NK-92 treated with Interleukin-12 subunit alpha and Interleukin-12 subunit beta, amount 100 ng/mL, for 24 hours (cell line): Measurements from ENCODE around the gene MPV17.
"Not testable (repeated sequence)": the region's sequence is repeated elsewhere in the genome, so short reads cannot be mapped to it uniquely, and the experiment has no call there.

ENCODE experiments used
- DNase-seq: peaks from one replicate; lab custom pipeline; 2025; lab: John Stamatoyannopoulos, UW

MPV17 gene

DNA sequence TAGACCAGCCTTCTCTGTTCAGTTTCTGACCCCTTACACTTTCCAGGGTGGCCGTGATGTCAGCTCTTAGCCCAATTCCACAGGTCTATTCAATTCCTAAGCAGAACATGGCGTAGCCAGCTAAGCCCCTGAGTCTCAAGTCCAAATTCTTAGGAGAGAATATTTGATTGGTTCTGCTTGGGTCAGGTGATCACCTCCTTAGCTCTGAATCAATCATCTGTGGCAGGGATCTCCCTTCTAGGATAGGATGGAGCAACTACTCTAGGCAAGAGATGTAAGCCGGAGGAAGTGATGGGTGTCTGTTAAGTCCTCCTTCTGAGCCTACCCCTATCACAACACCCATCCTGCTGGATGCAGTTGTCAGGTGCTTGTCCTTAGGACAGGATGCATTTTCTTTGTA is 25.7 kb downstream of the MPV17 start:
- DNase-seq, result no peak

DNA sequence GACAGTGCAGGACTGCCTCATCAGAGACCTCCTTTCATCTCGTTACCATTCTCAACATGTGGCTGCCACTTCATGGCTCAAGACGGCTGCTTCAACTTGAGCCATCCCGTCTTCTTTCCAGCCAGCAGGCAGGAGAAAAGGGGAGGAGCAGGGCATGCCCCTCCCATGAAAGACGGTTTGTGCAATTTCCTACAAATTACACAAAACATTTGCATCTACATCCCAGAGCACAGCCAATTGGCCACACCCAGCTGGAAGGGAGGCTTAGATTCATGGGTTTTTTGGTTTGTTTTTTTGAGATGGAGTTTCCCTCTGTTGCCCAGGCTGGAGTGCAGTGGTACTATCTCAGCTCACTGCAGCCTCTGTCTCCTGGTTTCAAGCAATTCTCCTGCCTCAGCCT is 26.4 kb downstream of the MPV17 start:
- DNase-seq, result no peak

DNA sequence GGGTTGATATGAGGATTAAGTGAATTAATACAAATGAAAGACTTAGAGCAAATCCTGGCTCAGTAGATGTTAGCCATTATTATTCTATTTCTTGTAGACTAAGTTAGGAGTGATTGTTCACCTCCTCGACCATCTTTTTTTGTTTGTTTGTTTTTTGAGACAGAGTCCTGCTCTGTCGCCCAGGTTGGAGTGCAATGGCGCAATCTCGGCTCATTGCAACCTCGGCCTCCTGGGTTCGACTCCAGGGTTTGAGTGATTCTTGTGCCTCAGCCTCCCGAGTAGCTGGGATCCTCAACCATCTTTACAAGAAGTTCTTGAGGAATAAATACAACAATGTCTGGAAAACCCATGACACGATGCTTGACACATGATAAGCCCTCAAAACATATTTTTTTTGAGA is 28.0 kb downstream of the MPV17 start:
- DNase-seq, result no peak

DNA sequence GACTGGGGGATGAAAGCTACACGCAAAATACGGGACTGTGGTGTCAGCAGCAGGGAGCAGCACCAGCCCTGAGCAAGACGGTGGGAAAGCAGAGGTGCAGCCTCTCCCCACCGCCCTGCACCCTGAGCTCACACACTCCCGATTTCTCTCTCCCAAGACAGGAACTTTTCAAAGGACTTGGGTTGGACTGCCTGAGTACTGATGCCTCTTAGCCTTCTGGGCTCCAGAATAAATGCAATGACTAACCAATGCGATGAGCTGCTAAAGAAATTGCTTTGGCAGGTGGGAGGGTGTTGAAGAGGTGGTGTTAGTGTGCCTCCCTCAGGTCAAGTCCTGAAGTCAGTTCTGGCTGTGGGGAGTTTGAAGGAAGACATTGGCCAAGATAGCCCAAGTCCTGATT is 31.0 kb downstream of the MPV17 start:
- DNase-seq, result no peak

DNA sequence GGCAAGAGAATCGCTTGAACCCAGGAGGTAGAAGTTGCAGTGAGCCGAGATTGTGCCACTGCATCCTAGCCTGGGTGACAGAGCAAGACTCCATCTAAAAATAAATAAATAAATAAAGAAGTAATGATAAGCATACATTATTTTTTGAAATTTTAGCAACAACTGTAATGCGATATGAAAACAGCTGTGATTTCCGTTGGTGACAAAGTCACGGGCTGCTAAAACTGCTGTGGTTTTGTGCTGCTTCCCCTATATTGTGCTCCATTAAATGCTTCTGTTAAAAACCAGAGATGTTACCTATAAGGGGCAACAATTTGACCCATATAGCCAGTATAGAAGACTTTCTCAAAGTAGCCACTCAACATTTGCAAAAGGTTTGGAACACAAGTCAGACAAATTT is 32.3 kb downstream of the MPV17 start:
- DNase-seq, result no peak

DNA sequence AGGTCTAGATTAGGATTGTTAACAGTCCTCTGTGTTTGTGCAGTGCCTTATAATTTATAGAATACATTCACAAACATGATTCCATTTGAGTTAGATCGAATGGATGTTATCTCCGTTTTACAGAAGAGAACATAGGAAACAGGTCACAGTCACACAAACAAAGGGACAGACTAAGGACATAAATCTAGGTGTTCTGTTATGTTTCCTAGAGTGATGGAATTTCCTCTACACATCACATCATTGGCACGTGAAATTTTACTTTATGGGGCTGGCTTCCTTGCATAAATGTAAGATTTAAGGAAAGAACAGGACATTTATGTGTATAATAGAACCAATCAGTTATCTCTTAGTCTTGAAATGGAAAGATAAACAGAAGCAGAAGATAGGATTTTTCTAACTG is 34.3 kb downstream of the MPV17 start:
- DNase-seq, result no peak

DNA sequence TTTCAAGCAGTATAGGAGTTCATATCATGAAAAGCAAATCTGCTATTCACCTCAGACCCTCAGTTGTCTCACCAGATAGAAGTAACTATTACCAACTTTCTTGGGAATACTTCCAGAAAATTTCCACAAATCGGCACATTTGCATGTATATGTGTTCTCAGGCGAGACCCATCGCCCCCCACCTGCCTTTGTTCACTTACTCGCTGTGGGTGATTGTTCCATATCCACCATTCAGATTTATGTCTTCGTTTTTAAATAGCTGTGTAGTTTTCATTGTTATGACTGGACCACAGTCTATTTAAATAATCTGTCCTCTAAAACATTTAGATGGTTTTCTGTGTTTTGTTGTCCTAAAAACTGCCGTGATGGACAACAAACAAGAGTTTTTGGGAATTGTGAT is 37.4 kb downstream of the MPV17 start:
- DNase-seq, result no peak

DNA sequence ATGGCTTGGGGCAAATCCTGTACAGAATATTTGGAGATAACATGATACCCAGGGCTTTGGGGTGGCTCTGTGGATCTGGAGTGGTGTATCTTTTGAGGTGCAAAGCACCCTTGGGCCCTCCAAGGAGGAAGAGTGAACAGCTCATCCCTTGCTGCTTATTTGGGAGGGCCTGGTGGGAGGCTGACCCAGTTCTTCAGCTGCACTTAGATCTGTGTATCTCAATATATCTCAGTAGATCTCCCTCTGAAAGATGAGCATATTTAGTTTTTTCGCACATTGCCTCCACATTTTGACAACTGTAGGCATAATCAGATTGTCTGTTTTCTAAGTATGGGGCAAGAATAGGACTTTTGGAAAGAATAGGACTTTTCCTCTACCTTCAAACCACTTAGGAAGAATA is 37.9 kb downstream of the MPV17 start:
- DNase-seq, result no peak

DNA sequence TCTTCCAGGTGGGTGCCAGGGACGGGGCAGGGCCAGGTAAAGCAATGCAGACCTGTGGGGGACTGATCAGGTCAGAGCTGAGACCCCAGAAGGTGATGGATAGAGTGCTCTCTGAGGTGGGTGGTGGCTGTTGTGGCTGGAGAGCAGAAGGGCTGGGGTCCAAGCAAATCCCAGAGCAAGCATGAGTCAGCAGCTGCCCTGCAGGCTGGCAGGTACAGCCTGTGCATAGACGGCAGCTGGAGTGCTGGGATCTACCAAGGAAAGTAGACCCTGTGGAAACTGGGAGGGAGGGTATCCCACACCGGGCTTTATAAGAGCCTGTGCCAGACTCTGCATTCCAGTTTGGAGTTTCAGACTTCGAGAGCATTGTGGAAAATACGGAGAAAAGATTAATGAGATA is 40.0 kb downstream of the MPV17 start:
- DNase-seq, result no peak

DNA sequence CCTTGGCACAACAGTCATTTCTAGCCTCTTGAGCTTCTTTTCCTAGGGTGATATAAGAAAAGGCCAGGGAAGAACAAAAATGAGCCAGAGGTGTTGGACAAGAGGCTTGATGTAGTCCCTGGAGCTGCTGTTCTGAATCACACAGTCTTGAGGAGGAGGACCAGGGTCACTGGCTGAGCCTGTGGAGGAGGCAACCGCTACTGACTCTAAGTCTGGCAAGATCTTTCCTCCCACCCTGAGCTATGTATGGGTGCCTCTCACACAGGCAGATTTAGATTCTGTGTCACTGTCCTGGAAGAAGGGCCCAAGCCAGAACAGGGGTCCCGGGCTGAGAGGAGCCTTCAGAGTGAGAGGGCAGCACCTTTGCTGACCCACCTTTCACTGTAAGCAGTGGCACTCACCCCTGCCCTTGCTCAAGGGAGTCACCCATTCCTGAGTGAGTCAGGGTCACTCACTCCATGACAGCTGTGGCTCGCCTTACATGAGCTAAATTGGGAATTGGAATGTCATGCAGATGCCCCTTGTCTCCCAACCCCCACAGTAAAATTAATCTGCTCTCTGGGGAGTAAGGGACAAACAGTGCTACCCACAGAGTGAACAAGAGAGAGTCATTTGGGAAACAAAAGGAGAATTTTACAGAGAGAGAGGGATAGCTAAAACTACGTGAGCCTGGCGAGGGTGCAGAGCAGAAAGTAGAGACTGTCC is 40.9 kb downstream of the MPV17 start, which contains the start of gene TRIM54:
TRIM54 (plus strand) TSS at position 575 of the 705 bp plus-strand sequence. CDS start 303 bp downstream, outside the sequence.
- no peak for DNase-seq

DNA sequence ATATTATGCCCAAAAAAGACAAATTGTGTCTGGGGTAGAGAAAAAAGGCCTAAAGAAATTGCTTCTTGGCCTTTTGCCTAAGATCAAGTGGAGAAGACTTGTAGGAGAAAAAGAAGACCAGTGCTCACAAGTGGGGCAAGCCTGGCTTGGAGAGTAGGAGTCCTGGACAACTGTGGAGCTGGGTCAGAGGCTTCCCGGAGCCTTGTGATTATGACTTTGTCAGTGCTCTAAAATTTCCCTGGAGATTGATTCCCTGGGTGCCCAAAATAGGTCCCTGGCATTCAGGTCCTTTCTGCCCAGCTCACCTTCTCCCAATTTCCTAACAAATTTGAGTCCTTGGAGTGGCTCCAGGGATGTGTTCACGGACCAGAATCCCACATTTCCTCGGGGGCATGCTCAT is 41.5 kb downstream of the MPV17 start:
- DNase-seq, result no peak

DNA sequence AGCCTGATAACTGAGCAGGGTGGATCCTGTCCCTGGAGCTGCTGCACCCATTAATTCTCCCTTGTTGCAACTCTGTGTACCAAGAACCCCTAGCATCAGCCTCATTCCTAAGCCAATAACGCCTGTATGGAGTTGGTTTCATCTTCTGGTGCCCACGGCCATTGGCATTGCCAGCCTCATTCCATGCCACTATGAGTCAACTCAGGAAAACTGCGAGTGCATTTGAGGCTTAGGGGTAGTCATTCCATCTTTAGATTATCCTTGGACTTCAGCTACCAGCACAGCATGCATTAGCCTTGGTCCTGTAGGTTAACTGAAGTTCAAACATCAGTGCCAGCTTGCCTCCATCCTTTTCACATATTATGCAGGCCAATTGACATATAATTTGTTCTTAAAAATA is 42.1 kb downstream of the MPV17 start:
- no peak for DNase-seq

DNA sequence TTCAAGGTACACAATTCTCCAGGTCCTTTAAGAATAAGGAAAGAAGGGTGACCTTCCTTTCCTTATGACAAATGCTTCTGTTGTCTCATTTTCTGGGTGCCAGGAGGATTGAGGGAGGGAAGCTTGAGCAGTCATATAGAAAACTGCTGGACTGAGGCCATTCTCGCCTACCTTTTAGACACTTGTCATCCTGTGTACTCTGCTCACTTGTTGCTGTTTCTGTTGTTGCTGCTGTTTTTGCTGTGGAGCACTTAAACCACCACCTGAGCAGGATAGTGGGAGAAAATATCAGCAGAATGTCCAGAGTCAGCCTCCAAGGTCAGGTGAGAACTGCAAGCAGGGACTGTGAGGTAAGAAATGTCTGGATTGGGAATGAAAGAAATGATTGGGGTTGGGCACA is 44.9 kb downstream of the MPV17 start:
- DNase-seq, result no peak

DNA sequence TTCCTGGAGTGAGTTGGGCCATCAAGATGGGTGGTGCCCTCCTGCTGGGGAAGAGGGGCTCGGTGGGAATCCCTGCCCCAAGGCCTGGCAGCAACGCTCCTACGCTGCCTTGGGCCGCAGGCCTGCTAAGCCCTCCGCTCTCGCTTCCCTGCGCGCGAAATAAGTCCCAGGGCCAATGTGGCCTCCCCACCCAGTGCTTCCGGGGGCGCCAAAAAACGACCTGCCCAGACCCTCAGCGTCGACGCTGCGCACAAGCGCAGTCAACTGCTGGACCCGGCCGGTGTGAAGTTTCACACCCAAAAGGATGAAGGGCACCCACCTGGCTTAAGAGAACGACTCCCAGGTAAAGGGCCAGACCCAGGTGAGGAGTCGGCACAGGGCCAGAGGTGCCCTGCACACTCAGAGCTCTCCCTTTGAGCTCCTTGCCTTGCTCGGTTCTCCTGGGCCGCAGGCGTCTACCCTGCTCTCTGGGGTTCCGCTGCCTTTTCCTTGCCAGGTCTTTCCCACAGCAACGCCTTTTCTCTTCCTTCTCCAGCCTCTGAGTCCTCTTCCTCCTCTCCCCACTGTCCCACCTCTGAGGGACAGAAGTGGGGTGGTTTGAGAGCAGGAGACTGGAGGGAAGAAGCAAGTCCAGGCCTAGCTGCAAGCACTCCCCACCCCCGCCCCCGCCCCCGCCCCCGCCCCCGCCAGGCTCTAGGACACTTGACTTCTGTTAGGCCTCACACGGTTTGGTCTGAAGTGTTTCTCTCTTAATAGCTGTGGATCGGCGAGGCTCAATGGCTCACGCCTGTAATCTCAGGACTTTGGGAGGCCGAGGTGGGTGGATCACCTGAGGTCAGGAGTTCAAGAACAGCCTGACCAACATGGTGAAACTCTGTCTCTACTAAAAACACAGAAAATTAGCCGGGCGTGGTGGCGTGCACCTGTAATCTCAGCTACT is 47.4 kb downstream of the MPV17 start, which contains the start of gene DNAJC5G:
DNAJC5G (plus strand) TSS at position 223 of the 940 bp plus-strand sequence. CDS start 1,296 bp downstream, outside the sequence.
- no peak for DNase-seq

DNA sequence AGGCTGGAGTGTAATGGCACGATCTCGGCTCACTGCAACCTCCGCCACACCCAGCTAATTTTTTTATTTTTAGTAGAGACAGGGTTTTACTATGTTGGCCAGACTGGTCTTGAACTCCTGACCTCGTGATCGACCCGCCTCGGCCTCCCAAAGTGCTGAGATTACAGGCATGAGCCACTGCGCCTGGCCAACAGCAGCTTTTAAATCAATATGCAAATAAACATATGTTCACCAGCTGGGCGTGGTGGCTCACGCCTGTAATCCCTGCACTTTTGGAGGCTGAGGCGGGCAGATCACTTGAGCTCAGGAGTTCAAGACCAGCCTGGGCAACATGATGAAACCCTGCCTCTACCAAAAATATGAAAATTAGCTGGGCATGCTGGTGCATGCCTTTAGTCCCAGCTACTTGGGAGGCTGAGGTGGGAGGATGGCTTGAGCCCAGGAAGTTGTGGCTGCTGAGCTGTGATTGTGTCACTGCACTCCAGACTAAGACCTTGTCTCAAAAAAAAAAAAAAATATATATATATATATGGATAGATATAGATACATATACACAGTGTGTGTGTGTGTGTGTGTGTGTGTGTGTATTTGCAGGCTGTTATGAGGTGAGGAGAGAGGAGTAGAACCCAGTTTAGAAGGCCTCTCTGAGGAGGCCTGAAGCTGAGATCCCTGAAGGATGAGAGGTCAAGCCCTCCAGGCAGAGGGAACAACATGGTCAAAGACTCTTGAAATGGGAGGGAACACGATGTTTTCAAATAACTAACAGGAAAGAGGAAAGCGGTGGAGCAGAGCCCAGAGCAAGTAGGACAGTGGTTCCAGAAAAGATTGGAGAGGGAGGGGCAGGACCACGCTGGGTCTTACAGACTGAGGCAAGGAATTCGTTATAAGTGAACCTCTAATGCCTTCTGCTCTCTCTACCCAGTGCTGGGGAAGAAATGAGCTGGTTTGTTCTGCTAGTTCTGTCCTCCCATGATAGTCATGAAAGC is 50.1 kb downstream of the MPV17 start:
- not testable (repeated sequence) for DNase-seq

DNA sequence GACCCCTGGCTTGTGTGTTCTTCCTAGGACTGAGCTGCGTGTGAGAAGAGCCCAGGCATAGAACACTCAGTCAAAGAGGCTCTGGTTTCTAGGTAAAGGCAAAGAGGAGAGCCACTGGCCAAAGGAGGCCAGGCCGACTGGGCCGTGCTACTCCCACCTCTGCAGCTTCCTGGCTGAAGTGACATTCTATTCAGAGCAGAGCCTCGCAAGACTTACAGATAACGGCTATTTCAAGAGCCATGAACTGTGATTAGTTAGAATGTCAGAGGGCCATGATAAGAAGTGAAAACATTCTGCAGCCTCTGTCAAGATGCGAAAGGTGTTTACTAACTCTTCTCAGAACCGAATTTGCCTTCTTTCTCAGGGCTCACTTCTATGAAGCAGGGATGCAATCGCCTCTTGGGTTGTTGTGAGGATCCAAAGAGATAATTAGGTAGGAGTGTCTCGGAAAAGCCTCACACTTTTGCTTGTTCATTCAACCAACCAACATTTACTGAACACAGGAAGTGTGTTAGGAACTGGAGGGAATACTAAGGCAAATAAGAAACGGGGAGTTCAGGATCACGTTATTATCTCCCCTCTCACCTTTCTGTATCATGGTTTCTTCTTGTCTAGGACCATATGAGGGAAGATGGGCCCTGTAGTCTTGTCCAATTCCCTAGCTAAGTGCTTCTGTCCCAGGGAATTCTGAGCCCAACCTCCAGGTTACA is 51.1 kb downstream of the MPV17 start:
- DNase-seq, result no peak

DNA sequence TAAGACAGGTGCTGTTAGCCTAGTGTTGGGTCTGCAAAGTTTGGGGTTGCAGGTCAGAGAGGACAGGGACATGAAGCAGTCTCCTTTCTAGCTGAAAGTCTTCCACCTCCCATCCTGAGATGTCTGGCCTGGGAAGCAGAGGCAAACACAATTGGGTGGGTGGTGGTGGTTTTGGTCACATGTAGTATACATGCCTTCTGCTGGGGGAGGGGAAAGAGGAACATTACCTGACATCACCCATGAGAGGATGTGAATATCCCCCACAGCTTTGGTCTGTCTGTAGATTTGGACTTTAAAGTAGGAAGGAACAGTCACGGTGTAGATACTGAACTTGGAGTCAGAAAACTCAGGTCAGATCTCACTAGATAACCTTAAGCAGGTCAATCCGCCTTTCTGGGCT is 52.2 kb downstream of the MPV17 start:
- DNase-seq, result no peak

DNA sequence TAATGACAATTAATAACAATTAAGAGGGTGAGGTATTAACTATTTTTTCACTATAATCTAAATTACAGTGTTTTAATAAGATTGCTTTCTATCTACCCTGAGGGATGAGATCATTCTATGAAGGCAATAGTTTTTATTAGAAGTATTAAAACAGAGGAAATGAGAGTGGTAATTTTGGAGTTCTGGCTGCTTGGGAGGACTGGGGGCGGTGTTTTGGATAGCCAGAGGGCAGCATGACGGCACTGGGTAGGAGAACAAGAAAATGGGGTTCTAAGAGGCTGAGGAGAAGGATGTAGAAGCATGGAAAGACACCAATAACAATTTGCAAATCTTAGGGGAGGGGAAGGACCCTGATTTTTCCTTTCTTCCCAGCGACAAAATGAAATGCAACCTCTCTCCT is 52.8 kb downstream of the MPV17 start:
- no peak for DNase-seq

DNA sequence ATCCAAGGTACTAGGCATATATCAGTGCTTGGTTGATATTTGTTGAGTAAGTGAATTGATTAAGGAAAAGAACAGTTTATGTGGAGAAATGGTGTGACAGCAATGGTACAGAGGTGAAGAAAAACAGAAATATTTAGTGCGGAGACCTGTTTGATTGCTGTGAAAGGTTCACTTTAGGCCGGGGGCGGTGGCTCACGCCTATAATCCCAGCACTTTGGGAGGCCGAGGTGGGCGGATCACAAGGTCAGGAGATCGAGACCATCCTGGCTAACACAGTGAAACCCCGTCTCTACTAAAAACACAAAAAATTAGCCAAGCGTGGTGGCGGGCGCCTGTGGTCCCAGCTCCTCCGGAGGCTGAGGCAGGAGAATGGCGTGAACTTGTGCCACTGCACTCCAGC is 54.6 kb downstream of the MPV17 start:
- DNase-seq, result not testable (repeated sequence)

DNA sequence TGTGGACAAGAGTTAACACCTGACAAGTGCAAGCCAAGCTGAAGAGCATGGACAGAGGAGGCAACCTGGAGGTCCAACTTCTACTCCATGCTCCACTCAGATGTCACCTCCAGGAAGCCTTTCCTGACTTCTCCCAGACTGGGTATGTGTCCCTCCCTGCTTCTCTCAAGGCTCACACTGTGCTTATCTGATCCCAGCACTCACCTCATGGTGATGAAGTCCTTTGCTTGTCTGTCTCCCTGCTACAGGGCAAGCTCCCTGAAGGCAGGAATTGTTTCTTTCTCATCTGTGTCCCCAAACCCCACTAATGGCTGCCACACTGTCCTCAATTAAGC is 57.4 kb downstream of the MPV17 start:
- no peak for DNase-seq

DNA sequence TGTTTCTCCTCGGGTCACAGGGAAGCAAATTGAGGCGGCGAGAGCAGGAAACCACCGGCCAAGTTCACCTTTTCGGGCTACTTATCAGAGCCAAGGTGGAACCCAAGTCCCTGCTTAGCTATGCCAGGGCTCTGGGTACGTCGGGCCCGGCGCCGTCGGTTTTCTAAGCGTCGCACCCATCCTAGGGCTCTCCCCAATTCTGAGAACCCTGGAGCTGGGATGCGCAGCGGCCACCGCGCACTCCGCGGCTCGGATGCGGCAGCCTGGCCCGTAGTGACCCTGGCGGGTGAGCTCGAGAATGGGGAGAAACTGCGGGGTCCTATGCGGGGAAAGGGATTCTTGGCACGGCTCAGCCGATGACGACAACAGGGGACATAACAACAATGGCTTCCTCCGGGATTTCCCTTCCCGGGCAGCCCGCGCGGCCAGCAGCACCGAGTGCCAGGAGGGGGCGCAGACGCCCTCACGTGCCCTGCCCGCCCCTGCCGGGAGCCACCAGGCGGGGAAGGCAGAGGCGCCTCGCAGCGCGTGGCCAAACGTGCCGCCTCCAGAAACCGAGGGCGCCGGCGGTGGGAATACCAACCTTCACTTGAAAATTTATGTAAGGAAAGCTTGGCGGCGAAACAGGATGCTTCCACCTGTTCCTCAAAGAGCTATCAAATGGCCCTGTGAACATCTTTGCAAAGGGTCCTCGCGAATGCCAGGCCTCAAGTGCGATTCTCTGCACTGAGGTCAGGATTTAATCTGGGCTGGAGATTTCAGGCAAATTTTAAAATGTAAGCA is 58.0 kb downstream of the MPV17 start:
- no peak for DNase-seq
